Activated T-cell treated with anti-CD3 and anti-CD28 coated beads, Interleukin-2, amount 50 U/mL, for 72 hours (primary cell): ENCODE measurements around the gene XDH. TPM values are rescaled to one million over a fixed set of nuclear protein-coding genes. Genes with fewer than 3 reads are reported as not detected.

Experiments used
- ATAC-seq, 2 donors: fragments of 150-1000 bp; cut with Tn5 transposase; replicated peaks in 1 of 2; 2 replicates each; pipeline ENCODE4 v1.10.0; 2021; ENCODE audit warnings: moderate library complexity in 2 of 2, mild to moderate bottlenecking in 1 of 2
- DNase-seq, 2 donors: peaks; one replicate each; pipeline ENCODE4 v3.0.0; 2021 to 2022; ENCODE audit warnings: mixed read lengths in 1 of 2
- H3K27ac Mint-ChIP-seq: one replicate; pipeline ENCODE4 v1.8.0; 2022; ENCODE audit warnings: mild to moderate bottlenecking, moderate library complexity, mixed read lengths
- H3K27me3 Mint-ChIP-seq: one replicate; pipeline ENCODE4 v1.8.0; 2022; ENCODE audit warnings: low read depth, mixed read lengths
- H3K36me3 Mint-ChIP-seq, 2 donors: one replicate each; pipeline ENCODE4 v1.8.0; 2022; ENCODE audit warnings: mixed read lengths in 2 of 2, mild to moderate bottlenecking in 1 of 2; ENCODE audit not compliant: insufficient read depth in 2 of 2
- H3K4me1 Mint-ChIP-seq: one replicate; pipeline ENCODE4 v1.8.0; 2022; ENCODE audit warnings: low read depth, mixed read lengths
- H3K4me3 Mint-ChIP-seq, 2 donors: one replicate each; pipeline ENCODE4 v1.8.0; 2022; ENCODE audit warnings: mild to moderate bottlenecking in 2 of 2, mixed read lengths in 2 of 2, moderate library complexity in 2 of 2
- H3K9me3 Mint-ChIP-seq, 2 donors: one replicate each; pipeline ENCODE4 v1.8.0; 2022; ENCODE audit warnings: mixed read lengths in 2 of 2
- total RNA-seq, 2 donors: library from RNA; stranded (reverse); gene quantifications; one replicate each; pipeline ENCODE4 v1.2.3, GENCODE V29; 2022

XDH gene
- total RNA-seq, 2 donors from 2014 or later: 0.07 TPM

DNA sequence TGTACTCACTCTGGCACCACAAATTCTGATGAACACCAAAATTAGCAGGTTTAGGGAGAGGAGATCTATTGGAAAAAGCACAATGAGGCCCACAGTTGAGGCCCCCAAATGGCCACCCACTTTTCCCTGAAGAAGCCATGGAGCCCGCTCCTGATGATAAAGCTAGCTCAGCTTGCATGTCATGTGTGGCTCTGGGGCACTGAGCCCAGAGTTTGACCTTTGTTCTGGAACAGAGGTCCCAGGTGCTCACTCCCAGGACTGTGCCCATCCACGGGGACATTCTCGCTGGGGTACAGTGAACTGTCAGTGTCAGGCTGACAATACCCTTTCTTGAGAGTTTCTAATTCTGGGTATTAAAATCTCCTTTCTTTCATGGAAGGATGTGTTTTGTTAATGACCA lies 36.2 kb downstream of the XDH start:
- no peak for DNase-seq
- Mint-ChIP-seq H3K36me3 (no peaks in the 10 kb centered on the region), H3K9me3 (no peaks in the 10 kb centered on the region), H3K4me3 (no peak overlapping the region), H3K4me1 (peaks cover 12% of the 10 kb centered on the region), H3K27me3 (no peaks in the 10 kb centered on the region), H3K27ac (no peak overlapping the region)
- no peak for ATAC-seq

DNA sequence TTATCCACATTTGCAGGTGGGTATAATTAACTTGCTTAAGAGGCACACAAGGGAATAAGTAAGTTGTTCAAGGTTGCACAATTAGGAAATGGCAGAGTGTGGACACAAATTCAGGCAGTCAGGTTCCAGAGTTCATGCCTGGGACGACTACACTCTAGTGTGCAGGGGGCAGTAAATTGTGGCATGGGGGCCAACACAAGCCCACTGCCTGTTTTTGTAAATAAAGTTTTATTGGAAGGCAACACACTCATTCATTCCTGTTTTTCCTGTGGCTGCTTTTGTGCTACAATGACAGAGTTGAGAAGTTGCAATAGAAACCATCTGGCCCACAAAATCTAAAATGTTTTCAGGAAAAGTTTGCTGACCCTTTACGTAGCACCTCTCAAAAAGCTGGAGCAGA lies 41.4 kb downstream of the XDH start:
- no peaks in the 10 kb centered on the region for H3K27me3 Mint-ChIP-seq
- H3K4me1 Mint-ChIP-seq: no peaks in the 10 kb centered on the region
- no peak overlapping the region for H3K27ac Mint-ChIP-seq
- no peak overlapping the region for H3K4me3 Mint-ChIP-seq
- H3K36me3 Mint-ChIP-seq: no peaks in the 10 kb centered on the region
- ATAC-seq (no peak), DNase-seq (no peak)
- no peaks in the 10 kb centered on the region for H3K9me3 Mint-ChIP-seq

- Mint-ChIP-seq H3K36me3 (no peaks in the 10 kb centered on the region), H3K27ac (no peak overlapping the region), H3K9me3 (no peaks in the 10 kb centered on the region), H3K4me3 (no peak overlapping the region), H3K27me3 (no peaks in the 10 kb centered on the region), H3K4me1 (no peaks in the 10 kb centered on the region)
- no peak for DNase-seq
- no peak for ATAC-seq
Measured at GRCh38 chr2:31372097-31372496, 42.4 kb downstream of the XDH start.

DNA sequence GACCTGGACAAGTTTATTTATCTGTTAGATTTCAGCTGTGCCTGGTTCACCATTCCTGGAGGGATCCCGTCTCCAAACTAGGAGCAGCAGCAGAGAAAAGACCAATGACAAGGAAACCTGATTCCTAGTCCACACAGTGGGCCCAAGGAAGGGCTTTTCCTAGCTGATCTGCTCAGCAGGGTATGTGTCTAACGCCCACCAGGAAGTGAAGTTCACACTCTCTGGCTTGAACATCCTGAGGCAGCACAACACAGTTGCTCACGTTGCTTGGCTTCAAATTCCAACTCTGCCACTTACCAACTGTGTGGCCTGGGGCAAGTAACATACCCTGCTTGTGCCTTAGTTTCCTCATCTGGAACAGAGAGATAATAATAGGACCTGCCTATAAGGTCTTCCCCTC lies 42.9 kb downstream of the XDH start:
- Mint-ChIP-seq H3K4me1 (no peaks in the 10 kb centered on the region), H3K9me3 (no peaks in the 10 kb centered on the region), H3K27me3 (no peaks in the 10 kb centered on the region), H3K4me3 (no peak overlapping the region), H3K36me3 (no peaks in the 10 kb centered on the region), H3K27ac (no peak overlapping the region)
- ATAC-seq (no peak), DNase-seq (no peak)

- DNase-seq: no peak
- Mint-ChIP-seq H3K36me3 (no peaks in the 10 kb centered on the region), H3K4me3 (no peak overlapping the region), H3K27me3 (no peaks in the 10 kb centered on the region), H3K9me3 (no peaks in the 10 kb centered on the region), H3K4me1 (no peaks in the 10 kb centered on the region), H3K27ac (no peak overlapping the region)
- ATAC-seq: no peak
Measured at GRCh38 chr2:31366733-31367132, 47.8 kb downstream of the XDH start.

GRCh38 chr2:31365834-31366505 lies 48.6 kb downstream of the XDH start:
- Mint-ChIP-seq H3K4me1 (no peaks in the 10 kb centered on the region), H3K27ac (no peak overlapping the region), H3K9me3 (no peaks in the 10 kb centered on the region), H3K27me3 (peaks cover 5% of the 10 kb centered on the region), H3K4me3 (no peak overlapping the region), H3K36me3 (no peaks in the 10 kb centered on the region)
- DNase-seq: no peak
- no peak for ATAC-seq

DNA sequence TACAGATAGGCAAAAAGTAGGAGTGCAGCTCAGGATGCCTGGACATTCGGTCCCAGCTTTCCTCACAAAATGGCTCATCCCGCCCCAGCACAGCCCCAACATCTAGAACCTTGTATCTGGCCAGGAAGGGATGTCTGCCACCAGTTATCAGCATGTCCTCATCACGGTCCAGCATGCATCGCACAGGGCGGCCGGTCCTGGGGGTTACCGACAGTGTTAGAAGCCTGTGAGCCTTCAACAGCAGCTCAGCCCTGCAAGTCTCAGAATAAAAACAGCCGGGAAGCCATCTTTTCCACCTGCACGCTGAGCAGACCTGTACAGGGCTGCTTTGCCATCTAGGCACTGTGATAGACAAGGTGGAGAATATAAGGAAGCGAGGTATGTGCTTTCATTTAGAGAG lies 49.2 kb downstream of the XDH start:
- Mint-ChIP-seq H3K4me1 (no peaks in the 10 kb centered on the region), H3K9me3 (no peaks in the 10 kb centered on the region), H3K4me3 (no peak overlapping the region), H3K36me3 (no peaks in the 10 kb centered on the region), H3K27ac (no peak overlapping the region), H3K27me3 (peaks cover 10% of the 10 kb centered on the region)
- ATAC-seq (no peak), DNase-seq (no peak)

- H3K4me3 Mint-ChIP-seq: no peak overlapping the region
- H3K27me3 Mint-ChIP-seq: peaks cover 11% of the 10 kb centered on the region
- H3K4me1 Mint-ChIP-seq: no peaks in the 10 kb centered on the region
- ATAC-seq: no peak
- no peaks in the 10 kb centered on the region for H3K36me3 Mint-ChIP-seq
- DNase-seq: no peak
- no peaks in the 10 kb centered on the region for H3K9me3 Mint-ChIP-seq
- no peak overlapping the region for H3K27ac Mint-ChIP-seq
Measured at GRCh38 chr2:31363956-31364750, 50.4 kb downstream of the XDH start.

DNA sequence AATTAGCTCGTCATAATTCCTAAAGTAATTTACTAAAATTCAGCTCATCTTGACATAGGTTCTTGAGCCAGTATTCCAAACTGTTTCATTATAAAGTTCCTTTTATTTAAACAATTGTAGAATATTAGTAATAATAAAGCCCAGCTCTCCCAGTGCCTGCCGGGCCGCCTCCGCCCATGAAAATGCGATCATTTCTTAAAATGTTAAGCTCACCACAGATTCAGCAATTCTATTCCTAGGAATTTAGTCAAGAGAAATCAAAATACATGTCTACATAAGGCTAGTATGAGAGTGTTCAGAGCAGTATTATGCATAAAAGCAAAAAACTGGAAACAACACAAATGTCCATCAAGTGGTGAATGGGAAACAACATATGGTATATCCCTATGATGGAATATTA lies 52.0 kb downstream of the XDH start:
- Mint-ChIP-seq H3K9me3 (no peaks in the 10 kb centered on the region), H3K4me3 (no peak overlapping the region), H3K27ac (no peak overlapping the region), H3K4me1 (no peaks in the 10 kb centered on the region), H3K27me3 (peaks cover 11% of the 10 kb centered on the region), H3K36me3 (no peaks in the 10 kb centered on the region)
- DNase-seq: no peak
- no peak for ATAC-seq

DNA sequence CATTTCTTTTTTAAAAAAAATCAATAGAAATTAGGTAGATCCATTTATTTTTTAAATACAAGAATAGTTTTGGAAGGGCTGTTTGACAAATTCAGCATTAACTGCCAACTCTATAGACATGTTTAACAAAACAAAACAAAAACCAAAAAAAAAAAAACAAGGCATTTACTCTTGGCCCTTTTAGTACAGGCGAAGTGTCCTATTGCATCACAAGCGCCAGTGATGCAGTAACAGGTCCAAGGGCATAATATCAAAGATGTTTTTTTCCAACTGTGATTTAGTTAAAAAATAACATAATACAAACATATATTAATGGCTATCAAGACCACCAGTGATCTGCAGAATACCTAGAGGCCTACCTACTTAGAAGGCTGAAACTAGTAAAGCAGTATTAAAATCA lies 55.3 kb downstream of the XDH start:
- no peaks in the 10 kb centered on the region for H3K4me1 Mint-ChIP-seq
- peaks cover 34% of the 10 kb centered on the region for H3K27me3 Mint-ChIP-seq
- no peak overlapping the region for H3K4me3 Mint-ChIP-seq
- ATAC-seq (no peak), DNase-seq (no peak)
- H3K9me3 Mint-ChIP-seq: no peaks in the 10 kb centered on the region
- no peak overlapping the region for H3K27ac Mint-ChIP-seq
- no peaks in the 10 kb centered on the region for H3K36me3 Mint-ChIP-seq

DNA sequence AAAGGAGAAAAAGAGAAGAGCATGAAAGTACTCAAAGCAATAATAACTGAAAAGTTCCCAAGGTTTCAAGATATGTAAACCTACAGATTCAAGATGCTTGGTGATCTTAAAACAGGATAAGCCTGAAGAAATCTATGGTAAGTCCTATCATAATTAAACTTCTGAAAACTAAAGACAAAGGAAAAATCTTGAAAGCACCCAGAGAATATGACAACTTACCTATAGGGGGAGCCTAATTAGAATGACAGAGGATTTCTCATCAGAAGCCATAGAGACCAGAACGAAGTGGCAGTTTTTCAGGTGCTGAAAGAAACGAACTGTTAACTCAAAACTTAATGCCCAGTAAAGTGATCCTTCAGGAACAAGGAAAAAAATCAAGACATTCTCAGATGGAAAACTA lies 59.7 kb downstream of the XDH start:
- ATAC-seq: no peak
- no peak overlapping the region for H3K27ac Mint-ChIP-seq
- DNase-seq: no peak
- no peak overlapping the region for H3K4me3 Mint-ChIP-seq
- peaks cover 45% of the 10 kb centered on the region for H3K27me3 Mint-ChIP-seq
- H3K36me3 Mint-ChIP-seq: peaks cover 0 to 2% of the 10 kb centered on the region in 2 donors
- H3K4me1 Mint-ChIP-seq: no peaks in the 10 kb centered on the region
- no peaks in the 10 kb centered on the region for H3K9me3 Mint-ChIP-seq

DNA sequence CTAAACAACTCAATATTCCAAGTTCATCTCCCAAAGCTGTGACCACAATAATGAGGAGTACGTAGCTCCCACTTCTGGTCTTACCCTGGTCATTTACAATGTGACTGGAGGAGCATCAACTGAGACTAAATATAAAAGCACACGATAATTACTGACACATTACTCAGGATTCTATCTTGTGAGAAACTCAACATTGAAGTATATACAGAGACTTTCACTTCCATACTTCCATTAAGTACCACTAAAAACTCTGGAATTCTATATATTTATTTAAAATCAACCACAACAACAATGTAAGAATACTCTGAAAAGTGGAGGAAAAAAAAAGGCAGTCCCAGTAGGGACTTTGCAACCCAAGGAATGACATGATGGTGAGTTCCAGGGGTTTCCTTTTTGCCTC lies 61.4 kb downstream of the XDH start:
- no peak for ATAC-seq
- no peak overlapping the region for H3K27ac Mint-ChIP-seq
- H3K4me3 Mint-ChIP-seq: no peak overlapping the region
- DNase-seq: no peak
- H3K27me3 Mint-ChIP-seq: peaks cover 45% of the 10 kb centered on the region
- H3K36me3 Mint-ChIP-seq: peaks cover 0 to 2% of the 10 kb centered on the region in 2 donors
- H3K9me3 Mint-ChIP-seq: no peaks in the 10 kb centered on the region
- H3K4me1 Mint-ChIP-seq: no peaks in the 10 kb centered on the region

- no peak overlapping the region for H3K27ac Mint-ChIP-seq
Measured at GRCh38 chr2:31349684-31350083, 64.9 kb downstream of the XDH start.

GRCh38 chr2:31349160-31349559 lies 65.4 kb downstream of the XDH start:
- Mint-ChIP-seq H3K4me3 (no peak overlapping the region), H3K9me3 (no peaks in the 10 kb centered on the region), H3K27me3 (peaks cover 29% of the 10 kb centered on the region), H3K4me1 (no peaks in the 10 kb centered on the region), H3K27ac (no peak overlapping the region), H3K36me3 (peaks cover 0 to 2% of the 10 kb centered on the region in 2 donors)
- DNase-seq (no peak), ATAC-seq (no peak)

More at GRCh38 chr2:31349684-31350083, 64.9 kb downstream of the XDH start:
- Mint-ChIP-seq H3K27me3 (peaks cover 32% of the 10 kb centered on the region), H3K4me1 (no peaks in the 10 kb centered on the region), H3K4me3 (no peak overlapping the region), H3K36me3 (peaks cover 0 to 2% of the 10 kb centered on the region in 2 donors), H3K9me3 (no peaks in the 10 kb centered on the region)
- ATAC-seq: no peak
- no peak for DNase-seq
